HG02938 (cell line): Measurements from ENCODE around the gene LTB4R2.
A peak's percentile ranks its signal among the peaks of the same experiment; 100 is the strongest.

Source experiments
- ATAC-seq: cut with Tn5 transposase; IDR thresholded peaks from one replicate; pipeline ENCODE4 v1.9.1; 2021; ENCODE audit warnings: mild to moderate bottlenecking, moderate library complexity; ENCODE audit not compliant: unreplicated experiment

LTB4R2 gene

GRCh38 chr14:24298892-24299254 lies 11.1 kb upstream of the LTB4R2 start:
- ATAC-seq, result no peak

GRCh38 chr14:24299255-24300191 lies 10.4 kb upstream of the LTB4R2 start, which contains the start of the genes DHRS1 and NOP9:
Gene DHRS1, minus strand, starts transcription at chr14:24299780. Its CDS starts 674 bp downstream, at chr14:24299106.
Gene NOP9, plus strand, starts transcription at chr14:24299850. Its CDS starts 105 bp downstream, at chr14:24299955.
- peak; percentile 63 for ATAC-seq

- ATAC-seq, result no peak
Observed at GRCh38 chr14:24300326-24300980, 9.5 kb upstream of the LTB4R2 start.

- no peak for ATAC-seq
Observed at GRCh38 chr14:24304019-24304387, 5.9 kb upstream of the LTB4R2 start.

- ATAC-seq, result no peak
Observed at GRCh38 chr14:24307156-24307574, 2.8 kb upstream of the LTB4R2 start.

GRCh38 chr14:24307575-24308341 lies 2.2 kb upstream of the LTB4R2 start, which contains the start of gene CIDEB:
Gene CIDEB, minus strand, starts transcription at chr14:24307977. Its CDS starts 119 bp downstream, at chr14:24307858.
- ATAC-seq, result no peak

GRCh38 chr14:24308342-24309124 lies 1.4 kb upstream of the LTB4R2 start:
- no peak for ATAC-seq

GRCh38 chr14:24310265-24310645 lies 315 bp downstream of the LTB4R2 start:
- ATAC-seq, result no peak

GRCh38 chr14:24310646-24311604 lies 985 bp downstream of the LTB4R2 start, which contains the start of gene LTB4R:
Gene LTB4R, plus strand, starts transcription at chr14:24311502. Its CDS starts 4,150 bp downstream, at chr14:24315652.
- peak; percentile 57 for ATAC-seq

GRCh38 chr14:24311837-24312615 lies 2.1 kb downstream of the LTB4R2 start:
- no peak for ATAC-seq

- ATAC-seq, result no peak
Observed at GRCh38 chr14:24312736-24313507, 3.0 kb downstream of the LTB4R2 start.

GRCh38 chr14:24313913-24314312 lies 4.0 kb downstream of the LTB4R2 start:
- ATAC-seq, result no peak

GRCh38 chr14:24314377-24315193 lies 4.6 kb downstream of the LTB4R2 start:
- ATAC-seq, result no peak

GRCh38 chr14:24315243-24315806 lies 5.4 kb downstream of the LTB4R2 start:
- ATAC-seq, result no peak

GRCh38 chr14:24315807-24316596 lies 6.1 kb downstream of the LTB4R2 start:
- ATAC-seq, result no peak

GRCh38 chr14:24316597-24316950 lies 6.6 kb downstream of the LTB4R2 start:
- no peak for ATAC-seq
